OCI-LY7 (cell line): Measurements from ENCODE around the gene CLMP. TPM values are rescaled to one million over a fixed set of nuclear protein-coding genes. Genes with fewer than 3 reads are reported as not detected.

Experiments used
- BruUV-seq: library from RNA; stranded (reverse); fragments of 400-500 nt; replicated peaks from 2 replicates; lab custom pipeline; 2021; lab: Mats Ljungman, UMichigan
- CTCF ChIA-PET: fragments of 300-600 bp; sonication (Branson Sonifier 250); formaldehyde crosslinking; loops from one replicate; lab custom pipeline; 2022; ENCODE audit warnings: antibody characterized with exemption; ENCODE audit not compliant: unreplicated experiment; lab: Charles Lee
- POLR2A ChIA-PET: fragments of 300-600 bp; sonication (Branson Sonifier 250); formaldehyde crosslinking; loops from one replicate; lab custom pipeline; 2022; ENCODE audit warnings: antibody characterized with exemption; lab: Charles Lee
- DNase-seq: peaks from one replicate; pipeline ENCODE4 v3.0.0-alpha.2; 2015; ENCODE audit warnings: low spot score
- H2AFZ ChIP-seq: fragments of 200-600 bp; sonication (generic), shearing (Covaris generic); 2 replicates; pipeline ENCODE4 v1.6.1; 2014; ENCODE audit warnings: mild to moderate bottlenecking, antibody characterized with exemption, low read length, moderate library complexity
- H3K27ac ChIP-seq: fragments of 200-600 bp; sonication (generic); 2 replicates; pipeline ENCODE4 v1.5.1; 2014; ENCODE audit warnings: mixed run types, low read depth, mild to moderate bottlenecking, moderate library complexity, low read length, inconsistent platforms; ENCODE audit not compliant: poor library complexity, severe bottlenecking
- H3K36me3 ChIP-seq: fragments of 200-600 bp; sonication (generic); 2 replicates; pipeline ENCODE4 v1.6.1; 2014; ENCODE audit warnings: mild to moderate bottlenecking, antibody characterized with exemption, low read length, moderate library complexity, mixed read lengths; ENCODE audit not compliant: insufficient read depth
- H3K4me1 ChIP-seq: fragments of 200-600 bp; sonication (generic); 2 replicates; pipeline ENCODE4 v1.5.1; 2014; ENCODE audit warnings: mild to moderate bottlenecking, low read length; ENCODE audit not compliant: insufficient read depth, poor library complexity, severe bottlenecking
- H3K4me2 ChIP-seq: fragments of 200-600 bp; sonication (generic); 2 replicates; pipeline ENCODE4 v1.6.1; 2014; ENCODE audit warnings: mild to moderate bottlenecking, low read length
- H3K4me3 ChIP-seq: fragments of 200-600 bp; sonication (generic); 2 replicates; pipeline ENCODE4 v1.5.1; 2014; ENCODE audit warnings: mild to moderate bottlenecking, low read depth, low read length; ENCODE audit not compliant: poor library complexity, severe bottlenecking
- H3K79me2 ChIP-seq: fragments of 200-600 bp; sonication (generic); 2 replicates; pipeline ENCODE4 v1.6.1; 2016; ENCODE audit warnings: low read depth, mild to moderate bottlenecking, low read length, moderate library complexity, mixed read lengths; ENCODE audit not compliant: insufficient read depth
- H3K9me2 ChIP-seq: fragments of 200-600 bp; sonication (generic); 2 replicates; pipeline ENCODE4 v1.6.1; 2016; ENCODE audit warnings: mild to moderate bottlenecking, low read length, mixed read lengths; ENCODE audit not compliant: insufficient read depth
- H3K9me3 ChIP-seq: fragments of 200-600 bp; sonication (generic); 2 replicates; pipeline ENCODE4 v1.6.1; 2014; ENCODE audit warnings: mild to moderate bottlenecking, mixed run types, low read length, mixed read lengths
- H4K20me1 ChIP-seq: fragments of 200-600 bp; sonication (generic); 2 replicates; pipeline ENCODE4 v1.6.1; 2014; ENCODE audit warnings: mild to moderate bottlenecking, antibody characterized with exemption, low read length, moderate library complexity, mixed read lengths; ENCODE audit not compliant: insufficient read depth
- EZH2phosphoT487 ChIP-seq: fragments of 200-600 bp; sonication (generic); IDR thresholded peaks from 2 replicates; pipeline ENCODE4 v1.6.1; 2018; ENCODE audit warnings: low read depth, borderline replicate concordance, mild to moderate bottlenecking, mixed run types, antibody characterized with exemption, low read length, moderate library complexity, mixed read lengths
- intact Hi-C: fragments of 100-400 bp; cut with micrococcal nuclease; formaldehyde crosslinking; loops from one replicate; pipeline ENCODE4 v1.10.0; 2022; ENCODE audit not compliant: unreplicated experiment
- total RNA-seq, 2 experiments: library from RNA; depleted of rRNA in 1 of 2; stranded (reverse); fragments of >200 nt in 1 of 2; shearing (Covaris generic) in 1 of 2; gene quantifications; 2 replicates each; pipeline ENCODE4 v1.2.3, GENCODE V29; 2014 to 2022
- TF ChIP-seq, protein P1 (sequence below): fragments of 200-600 bp; sonication (generic); conservative IDR thresholded peaks from 2 replicates; pipeline ENCODE4 v1.5.1; 2014; ENCODE audit warnings: mild to moderate bottlenecking, antibody characterized with exemption, low read length, moderate library complexity, mixed read lengths

CLMP gene
- total RNA-seq, 2 experiments from 2014 or later = not detected

DNA sequence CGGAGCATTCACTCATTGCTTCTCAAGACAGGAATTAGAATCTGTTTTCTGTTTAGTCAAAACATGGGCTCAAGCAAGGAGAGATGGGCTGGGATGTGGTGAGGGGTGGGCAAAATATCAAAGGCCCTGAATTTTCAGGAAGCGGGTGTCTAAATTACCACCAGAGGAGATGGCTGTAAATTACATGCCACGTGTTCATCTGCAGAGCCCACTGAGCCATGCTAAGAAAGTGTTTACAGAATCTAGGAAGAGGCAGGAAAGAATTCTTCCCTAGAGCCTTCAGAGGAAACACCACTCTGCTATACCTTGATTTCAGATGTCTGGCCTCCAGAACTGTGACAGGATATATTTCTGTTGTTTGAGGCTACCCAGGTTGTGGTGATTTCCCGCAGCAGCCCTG is 46.1 kb downstream of the CLMP start:
- Histone ChIP-seq H3K79me2 (no peaks in the 10 kb centered on the region), H3K4me1 (no peaks in the 10 kb centered on the region), H3K4me3 (no peak overlapping the region), H3K36me3 (no peaks in the 10 kb centered on the region), H4K20me1 (no peaks in the 10 kb centered on the region), H3K4me2 (no peak overlapping the region), H3K27ac (no peak overlapping the region), H2AFZ (no peak overlapping the region), H3K9me3 (no peaks in the 10 kb centered on the region), H3K9me2 (no peaks in the 10 kb centered on the region)
- CTCF ChIA-PET = no interaction called here
- POLR2A ChIA-PET = no interaction called here
- intact Hi-C loops = no loop called here
- DNase-seq = no peak
- no TSS peak for BruUV-seq
- no peak for TF ChIP-seq EZH2phosphoT487
- TF ChIP-seq, protein P1, sequence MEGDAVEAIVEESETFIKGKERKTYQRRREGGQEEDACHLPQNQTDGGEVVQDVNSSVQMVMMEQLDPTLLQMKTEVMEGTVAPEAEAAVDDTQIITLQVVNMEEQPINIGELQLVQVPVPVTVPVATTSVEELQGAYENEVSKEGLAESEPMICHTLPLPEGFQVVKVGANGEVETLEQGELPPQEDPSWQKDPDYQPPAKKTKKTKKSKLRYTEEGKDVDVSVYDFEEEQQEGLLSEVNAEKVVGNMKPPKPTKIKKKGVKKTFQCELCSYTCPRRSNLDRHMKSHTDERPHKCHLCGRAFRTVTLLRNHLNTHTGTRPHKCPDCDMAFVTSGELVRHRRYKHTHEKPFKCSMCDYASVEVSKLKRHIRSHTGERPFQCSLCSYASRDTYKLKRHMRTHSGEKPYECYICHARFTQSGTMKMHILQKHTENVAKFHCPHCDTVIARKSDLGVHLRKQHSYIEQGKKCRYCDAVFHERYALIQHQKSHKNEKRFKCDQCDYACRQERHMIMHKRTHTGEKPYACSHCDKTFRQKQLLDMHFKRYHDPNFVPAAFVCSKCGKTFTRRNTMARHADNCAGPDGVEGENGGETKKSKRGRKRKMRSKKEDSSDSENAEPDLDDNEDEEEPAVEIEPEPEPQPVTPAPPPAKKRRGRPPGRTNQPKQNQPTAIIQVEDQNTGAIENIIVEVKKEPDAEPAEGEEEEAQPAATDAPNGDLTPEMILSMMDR = no peak

DNA sequence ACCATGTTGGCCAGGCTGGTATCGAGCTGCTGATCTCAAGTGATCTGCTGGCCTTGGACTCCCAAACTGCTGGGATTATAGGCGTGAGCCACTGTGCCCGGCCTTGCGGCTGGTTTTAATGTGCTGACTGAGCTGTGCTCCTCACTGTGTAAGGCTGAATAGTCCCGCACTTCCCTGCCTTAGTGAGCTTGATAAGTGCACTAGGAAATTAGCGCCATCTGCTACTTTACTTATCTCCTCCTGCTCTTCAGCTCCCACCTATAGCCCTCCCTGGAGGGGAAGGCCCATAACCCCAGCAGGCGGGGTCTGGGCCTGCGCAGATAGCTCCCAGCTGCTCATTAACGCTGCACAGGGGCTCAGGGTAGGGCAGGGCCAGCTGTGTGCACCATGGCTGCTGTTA is 49.4 kb downstream of the CLMP start:
- H3K79me2 ChIP-seq = no peaks in the 10 kb centered on the region
- no peak overlapping the region for H3K4me2 ChIP-seq
- no peaks in the 10 kb centered on the region for H3K9me2 ChIP-seq
- no TSS peak for BruUV-seq
- H3K4me3 ChIP-seq = no peak overlapping the region
- H4K20me1 ChIP-seq = no peaks in the 10 kb centered on the region
- no peak for DNase-seq
- no peaks in the 10 kb centered on the region for H3K36me3 ChIP-seq
- no peaks in the 10 kb centered on the region for H3K9me3 ChIP-seq
- ChIA-PET CTCF (no interaction called here), POLR2A (no interaction called here)
- H3K4me1 ChIP-seq = no peaks in the 10 kb centered on the region
- no peak overlapping the region for H2AFZ ChIP-seq
- no peak for TF ChIP-seq EZH2phosphoT487
- TF ChIP-seq, protein P1 = no peak
- no peak overlapping the region for H3K27ac ChIP-seq
- intact Hi-C loops = no loop called here

DNA sequence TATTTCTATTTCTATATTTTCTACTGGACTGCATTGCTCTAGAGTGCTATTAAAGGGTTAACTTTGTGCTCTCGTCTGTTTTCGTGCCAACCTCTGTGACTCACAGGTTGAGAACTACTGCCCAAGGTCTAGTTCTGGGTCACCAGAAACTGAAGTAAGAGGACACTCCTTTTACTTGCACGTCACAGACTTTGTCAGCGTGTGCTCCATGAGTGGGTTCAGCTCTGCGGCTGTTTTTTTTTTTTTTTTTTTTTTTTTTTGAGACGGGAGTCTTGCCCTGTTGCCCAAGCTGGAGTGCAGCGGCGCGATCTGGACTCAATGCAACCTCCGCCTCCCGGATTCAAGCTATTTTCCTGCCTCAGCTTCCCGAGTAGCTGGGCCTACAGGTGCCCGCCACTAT is 49.8 kb downstream of the CLMP start:
- TF ChIP-seq, protein P1 = no peak
- TF ChIP-seq EZH2phosphoT487 = no peak
- Histone ChIP-seq H2AFZ (no peak overlapping the region), H3K4me2 (no peak overlapping the region), H3K27ac (no peak overlapping the region), H3K4me3 (no peak overlapping the region), H4K20me1 (no peaks in the 10 kb centered on the region), H3K4me1 (no peaks in the 10 kb centered on the region), H3K36me3 (no peaks in the 10 kb centered on the region), H3K9me3 (no peaks in the 10 kb centered on the region), H3K79me2 (no peaks in the 10 kb centered on the region), H3K9me2 (no peaks in the 10 kb centered on the region)
- BruUV-seq = no TSS peak
- ChIA-PET POLR2A (no interaction called here), CTCF (no interaction called here)
- intact Hi-C loops = no loop called here
- DNase-seq = no peak
